ENCODE results near the gene KDM4C. TPM values are rescaled to one million over a fixed set of nuclear protein-coding genes. Genes with fewer than 3 reads are reported as not detected.

The KDM4C gene
- total and polyA plus RNA-seq, 2 of the 4 experiments (the other 2 are of a cell fraction): 11.8 to 23.8 TPM

DNA sequence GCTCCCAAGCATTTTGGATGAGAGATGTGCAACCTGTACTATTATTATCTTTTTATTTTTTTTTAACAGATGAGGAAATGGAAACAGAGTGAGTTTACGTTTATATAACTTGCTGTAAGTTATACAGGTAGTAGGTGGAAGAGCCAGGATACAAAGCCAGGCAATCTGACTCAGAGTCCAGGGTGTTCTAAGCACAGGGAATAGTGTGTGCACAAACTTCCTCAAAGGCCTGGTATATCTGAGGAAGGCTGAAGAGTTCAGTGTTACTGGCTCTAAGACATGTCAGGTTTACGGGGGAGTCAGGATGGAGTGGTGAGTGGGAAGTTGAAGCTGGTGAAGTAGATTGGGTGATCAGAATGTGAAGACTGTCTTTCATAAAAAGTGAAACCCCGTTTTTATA is 353.6 kb downstream of the KDM4C start:
- Histone ChIP-seq H3K27ac (ENCODE audit: insufficient read depth, low read length) (no peak overlapping the region), H3K56ac (ENCODE audit: extremely low read depth, insufficient read depth, low read length) (no peak overlapping the region), H4K8ac (ENCODE audit: low read depth in 2 of 2, low read length in 2 of 2) (no peak overlapping the region), H2BK5ac (ENCODE audit: low read depth, low read length, poor library complexity, severe bottlenecking) (no peak overlapping the region), H2AK5ac (ENCODE audit: low read depth, low read length) (no peak overlapping the region), H2BK120ac (ENCODE audit: low read depth, low read length) (no peak overlapping the region), H3K23ac (ENCODE audit: low read depth, low read length) (no peak overlapping the region), H3K9ac (ENCODE audit: low read depth, low read length) (no peak overlapping the region), H3K79me1 (ENCODE audit: low read depth in 1 of 2, low read length in 2 of 2) (no peaks in the 10 kb centered on the region), H3K36me3 (ENCODE audit: control insufficient read depth, insufficient read depth, low read length) (no peaks in the 10 kb centered on the region), H2BK15ac (ENCODE audit: low read depth, low read length) (no peak overlapping the region), H4K20me1 (ENCODE audit: insufficient read depth, low read length) (no peaks in the 10 kb centered on the region), H3K4me3 (ENCODE audit: insufficient read depth, low read depth, low read length) (no peak overlapping the region), H3K4ac (ENCODE audit: low read depth, low read length) (no peak overlapping the region), H3K27me3 (ENCODE audit: control insufficient read depth, insufficient read depth, low read length) (no peaks in the 10 kb centered on the region), H4K91ac (ENCODE audit: insufficient read depth, low read depth, low read length) (no peak overlapping the region), H2AK9ac (replicated peaks; ENCODE audit: low read depth, low read length, poor library complexity) (no peak overlapping the region), H3K9me3 (ENCODE audit: control insufficient read depth, insufficient read depth, low read length) (no peaks in the 10 kb centered on the region), H3K9me1 (ENCODE audit: insufficient read depth, low read length) (no peaks in the 10 kb centered on the region; the same call in 1 of the 2 replicates), H3K4me2 (ENCODE audit: low read depth, low read length) (no peak overlapping the region), H3K14ac (replicated peaks; ENCODE audit: low read depth, low read length) (no peak overlapping the region), H3K18ac (ENCODE audit: low read depth, low read length) (no peak overlapping the region), H4K5ac (ENCODE audit: low read depth, low read length) (no peak overlapping the region), H2AFZ (replicated peaks; ENCODE audit: low read length, poor library complexity) (no peak overlapping the region), H3K4me1 (ENCODE audit: control insufficient read depth, insufficient read depth, low read length) (no peaks in the 10 kb centered on the region), H2BK20ac (ENCODE audit: low read depth, low read length) (no peak overlapping the region)
- dilution Hi-C loops (cut with HindIII; ENCODE audit: low sequenced_read_pairs, unreplicated experiment) (no loop called here), intact Hi-C loops (cut with micrococcal nuclease) (no loop called here), in situ Hi-C loops (cut with MboI; ENCODE audit: low sequenced_read_pairs) (no loop called here)
- no peak for TF ChIP-seq NFE2L2 (IDR thresholded peaks at IDR 0.05; ENCODE audit: low read depth, low read length)
- TF ChIP-seq, protein P1, sequence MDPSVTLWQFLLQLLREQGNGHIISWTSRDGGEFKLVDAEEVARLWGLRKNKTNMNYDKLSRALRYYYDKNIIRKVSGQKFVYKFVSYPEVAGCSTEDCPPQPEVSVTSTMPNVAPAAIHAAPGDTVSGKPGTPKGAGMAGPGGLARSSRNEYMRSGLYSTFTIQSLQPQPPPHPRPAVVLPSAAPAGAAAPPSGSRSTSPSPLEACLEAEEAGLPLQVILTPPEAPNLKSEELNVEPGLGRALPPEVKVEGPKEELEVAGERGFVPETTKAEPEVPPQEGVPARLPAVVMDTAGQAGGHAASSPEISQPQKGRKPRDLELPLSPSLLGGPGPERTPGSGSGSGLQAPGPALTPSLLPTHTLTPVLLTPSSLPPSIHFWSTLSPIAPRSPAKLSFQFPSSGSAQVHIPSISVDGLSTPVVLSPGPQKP (IDR thresholded peaks at IDR 0.05; ENCODE audit: borderline replicate concordance, low read depth, low read length): no peak
- TF ChIP-seq MAFK (IDR thresholded peaks at IDR 0.05; ENCODE audit: low read depth, low read length): no peak
- no peak for TF ChIP-seq CHD1 (IDR thresholded peaks at IDR 0.05; ENCODE audit: low read depth, low read length)
- TF ChIP-seq CEBPB (IDR thresholded peaks at IDR 0.05; ENCODE audit: low read depth, low read length): no peak
- TF ChIP-seq, protein P2, sequence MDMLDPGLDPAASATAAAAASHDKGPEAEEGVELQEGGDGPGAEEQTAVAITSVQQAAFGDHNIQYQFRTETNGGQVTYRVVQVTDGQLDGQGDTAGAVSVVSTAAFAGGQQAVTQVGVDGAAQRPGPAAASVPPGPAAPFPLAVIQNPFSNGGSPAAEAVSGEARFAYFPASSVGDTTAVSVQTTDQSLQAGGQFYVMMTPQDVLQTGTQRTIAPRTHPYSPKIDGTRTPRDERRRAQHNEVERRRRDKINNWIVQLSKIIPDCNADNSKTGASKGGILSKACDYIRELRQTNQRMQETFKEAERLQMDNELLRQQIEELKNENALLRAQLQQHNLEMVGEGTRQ (IDR thresholded peaks at IDR 0.05; ENCODE audit: low read depth, low read length): no peak
- TF ChIP-seq MXI1 (IDR thresholded peaks at IDR 0.05; ENCODE audit: borderline replicate concordance, low read depth, low read length): no peak
- no peak for TF ChIP-seq RCOR1 (IDR thresholded peaks at IDR 0.05; ENCODE audit: insufficient replicate concordance, low read length)
- TF ChIP-seq, protein P3, sequence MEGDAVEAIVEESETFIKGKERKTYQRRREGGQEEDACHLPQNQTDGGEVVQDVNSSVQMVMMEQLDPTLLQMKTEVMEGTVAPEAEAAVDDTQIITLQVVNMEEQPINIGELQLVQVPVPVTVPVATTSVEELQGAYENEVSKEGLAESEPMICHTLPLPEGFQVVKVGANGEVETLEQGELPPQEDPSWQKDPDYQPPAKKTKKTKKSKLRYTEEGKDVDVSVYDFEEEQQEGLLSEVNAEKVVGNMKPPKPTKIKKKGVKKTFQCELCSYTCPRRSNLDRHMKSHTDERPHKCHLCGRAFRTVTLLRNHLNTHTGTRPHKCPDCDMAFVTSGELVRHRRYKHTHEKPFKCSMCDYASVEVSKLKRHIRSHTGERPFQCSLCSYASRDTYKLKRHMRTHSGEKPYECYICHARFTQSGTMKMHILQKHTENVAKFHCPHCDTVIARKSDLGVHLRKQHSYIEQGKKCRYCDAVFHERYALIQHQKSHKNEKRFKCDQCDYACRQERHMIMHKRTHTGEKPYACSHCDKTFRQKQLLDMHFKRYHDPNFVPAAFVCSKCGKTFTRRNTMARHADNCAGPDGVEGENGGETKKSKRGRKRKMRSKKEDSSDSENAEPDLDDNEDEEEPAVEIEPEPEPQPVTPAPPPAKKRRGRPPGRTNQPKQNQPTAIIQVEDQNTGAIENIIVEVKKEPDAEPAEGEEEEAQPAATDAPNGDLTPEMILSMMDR (conservative IDR thresholded peaks at IDR 0.05; ENCODE audit: low read depth, low read length): no peak
- no peak for TF ChIP-seq FOS (IDR thresholded peaks at IDR 0.05; ENCODE audit: low read depth, low read length)
- no peak for TF ChIP-seq MAZ (IDR thresholded peaks at IDR 0.05; ENCODE audit: borderline replicate concordance, low read depth, low read length)
- TF ChIP-seq RFX5 (IDR thresholded peaks at IDR 0.05; ENCODE audit: low read depth, low read length): no peak
- TF ChIP-seq POLR2A (IDR thresholded peaks at IDR 0.05; ENCODE audit: low read depth, low read length): no peak
- TF ChIP-seq RAD21 (IDR thresholded peaks at IDR 0.05; ENCODE audit: low read length): no peak
- no peak for TF ChIP-seq BHLHE40 (IDR thresholded peaks at IDR 0.05; ENCODE audit: low read depth, low read length)
- TF ChIP-seq SMC3 (IDR thresholded peaks at IDR 0.05; ENCODE audit: low read depth, low read length): no peak
- WGBS, 2 experiments (ENCODE audit: extremely low coverage in 2 of 2, insufficient read length in 1 of 2): 86% methylated on average over 1 of the region's 3 CpGs; no CpG with 5 or more reads in 1 of the 2 experiments
- DNase-seq (no peak), ATAC-seq (ENCODE audit: low read depth) (no peak)
- CTCF ChIA-PET: no interaction called here
- no TSS peak for BruUV-seq (replicated peaks)
- POLR2A ChIA-PET (ENCODE audit: unreplicated experiment): no interaction called here
